ENCODE data around the gene B3GNT8. TPM values are rescaled to one million over a fixed set of nuclear protein-coding genes. Genes with fewer than 3 reads are reported as not detected.

Gene B3GNT8
- total RNA-seq, 2 donors from 2014 or later, result 9.4 to 11.6 TPM

GRCh38 chr19:41422456-41422855, 4.7 kb downstream of the B3GNT8 start:
- TF ChIP-seq POLR2AphosphoS5 (IDR thresholded peaks at IDR 0.05) (no peak), CTCF (IDR thresholded peaks at IDR 0.05) (no peak), POLR2A (IDR thresholded peaks at IDR 0.05) (no peak)

GRCh38 chr19:41421973-41422372, 5.2 kb downstream of the B3GNT8 start:
- Histone ChIP-seq H3K4me3 (no peak overlapping the region), H3K27me3 (replicated peaks; ENCODE audit: insufficient read depth) (no peaks in the 10 kb centered on the region), H3K9me3 (no peaks in the 10 kb centered on the region), H3K4me1 (replicated peaks) (no peaks in the 10 kb centered on the region), H3K27ac (no peak overlapping the region), H3K36me3 (peaks cover 10 to 11% of the 10 kb centered on the region in 2 donors)
- WGBS, result 94% methylated on average over 20 of the region's 20 CpGs
- DNase-seq (ENCODE audit: low spot score), result no peak
- TF ChIP-seq POLR2A (IDR thresholded peaks at IDR 0.05) (no peak), CTCF (IDR thresholded peaks at IDR 0.05) (no peak), POLR2AphosphoS5 (IDR thresholded peaks at IDR 0.05) (no peak)
- intact Hi-C loops (cut with DNase I), result no loop called here

More at GRCh38 chr19:41422456-41422855, 4.7 kb downstream of the B3GNT8 start:
- no peaks in the 10 kb centered on the region for H3K4me1 ChIP-seq (replicated peaks)
- H3K27ac ChIP-seq, result no peak overlapping the region
- no peaks in the 10 kb centered on the region for H3K9me3 ChIP-seq
- 75% methylated on average over 18 of the region's 18 CpGs for WGBS
- peaks cover 10 to 11% of the 10 kb centered on the region in 2 donors for H3K36me3 ChIP-seq
- no peaks in the 10 kb centered on the region for H3K27me3 ChIP-seq (replicated peaks; ENCODE audit: insufficient read depth)
- intact Hi-C loops (cut with DNase I), result no loop called here
- no peak overlapping the region for H3K4me3 ChIP-seq
- no peak for DNase-seq (ENCODE audit: low spot score)

- intact Hi-C loops (cut with DNase I), result no loop called here
- WGBS, result 83% methylated on average over 6 of the region's 6 CpGs
- H3K27me3 ChIP-seq (replicated peaks; ENCODE audit: insufficient read depth), result no peaks in the 10 kb centered on the region
- no peak overlapping the region for H3K27ac ChIP-seq
- DNase-seq (ENCODE audit: low spot score), result no peak
- TF ChIP-seq CTCF (IDR thresholded peaks at IDR 0.05), result no peak
- no peak for TF ChIP-seq POLR2AphosphoS5 (IDR thresholded peaks at IDR 0.05)
- no peak for TF ChIP-seq POLR2A (IDR thresholded peaks at IDR 0.05)
- H3K4me1 ChIP-seq (replicated peaks), result no peaks in the 10 kb centered on the region
- H3K9me3 ChIP-seq, result no peaks in the 10 kb centered on the region
- no peak overlapping the region for H3K4me3 ChIP-seq
- H3K36me3 ChIP-seq, result peaks cover 10 to 11% of the 10 kb centered on the region in 2 donors
These were observed 5.9 kb downstream of the B3GNT8 start for GRCh38 chr19:41421314-41421713.

GRCh38 chr19:41420101-41420880, 6.9 kb downstream of the B3GNT8 start:
- no peak for TF ChIP-seq CTCF (IDR thresholded peaks at IDR 0.05)
- TF ChIP-seq POLR2AphosphoS5 (IDR thresholded peaks at IDR 0.05), result no peak
- no peak for TF ChIP-seq POLR2A (IDR thresholded peaks at IDR 0.05)
- intact Hi-C loops (cut with DNase I), result no loop called here
- Histone ChIP-seq H3K9me3 (no peaks in the 10 kb centered on the region), H3K27ac (no peak overlapping the region), H3K4me1 (replicated peaks) (no peaks in the 10 kb centered on the region), H3K27me3 (replicated peaks; ENCODE audit: insufficient read depth) (no peaks in the 10 kb centered on the region), H3K36me3 (peaks cover 10 to 11% of the 10 kb centered on the region in 2 donors), H3K4me3 (no peak overlapping the region)
- WGBS, result 77% methylated on average over 8 of the region's 8 CpGs
- no peak for DNase-seq (ENCODE audit: low spot score)

GRCh38 chr19:41416194-41416674, 10.9 kb downstream of the B3GNT8 start:
- intact Hi-C loops (cut with DNase I), result no loop called here
- TF ChIP-seq POLR2A (IDR thresholded peaks at IDR 0.05) (no peak), CTCF (IDR thresholded peaks at IDR 0.05) (no peak), POLR2AphosphoS5 (IDR thresholded peaks at IDR 0.05) (no peak)
- Histone ChIP-seq H3K27ac (no peak overlapping the region), H3K4me3 (no peak overlapping the region), H3K36me3 (peaks cover 6 to 8% of the 10 kb centered on the region in 2 donors), H3K9me3 (no peaks in the 10 kb centered on the region), H3K27me3 (replicated peaks; ENCODE audit: insufficient read depth) (no peaks in the 10 kb centered on the region), H3K4me1 (replicated peaks) (peaks cover 5% of the 10 kb centered on the region)
- WGBS, result 82% methylated on average over 12 of the region's 12 CpGs
- no peak for DNase-seq (ENCODE audit: low spot score)
